WI38 (cell line): ENCODE measurements around the gene CXCR5.

ENCODE experiments used
- H3K4me3 ChIP-seq: 2 replicates; pipeline ENCODE4 v1.5.1; 2011; ENCODE audit warnings: low read depth, mild to moderate bottlenecking, control low read depth, low read length
- CTCF ChIP-seq: IDR thresholded peaks from 2 replicates; pipeline ENCODE4 v1.5.1; 2012; ENCODE audit warnings: low read depth, mild to moderate bottlenecking, control low read depth, low read length

CXCR5 gene

GRCh38 chr11:118885831-118886565 lies 2.3 kb downstream of the CXCR5 start:
- no peak for TF ChIP-seq CTCF
- H3K4me3 ChIP-seq = no peak overlapping the region

- H3K4me3 ChIP-seq = no peak overlapping the region
- no peak for TF ChIP-seq CTCF
Measured at GRCh38 chr11:118886681-118887111, 3.0 kb downstream of the CXCR5 start.

GRCh38 chr11:118887206-118887605 lies 3.5 kb downstream of the CXCR5 start:
- H3K4me3 ChIP-seq = no peak overlapping the region

DNA sequence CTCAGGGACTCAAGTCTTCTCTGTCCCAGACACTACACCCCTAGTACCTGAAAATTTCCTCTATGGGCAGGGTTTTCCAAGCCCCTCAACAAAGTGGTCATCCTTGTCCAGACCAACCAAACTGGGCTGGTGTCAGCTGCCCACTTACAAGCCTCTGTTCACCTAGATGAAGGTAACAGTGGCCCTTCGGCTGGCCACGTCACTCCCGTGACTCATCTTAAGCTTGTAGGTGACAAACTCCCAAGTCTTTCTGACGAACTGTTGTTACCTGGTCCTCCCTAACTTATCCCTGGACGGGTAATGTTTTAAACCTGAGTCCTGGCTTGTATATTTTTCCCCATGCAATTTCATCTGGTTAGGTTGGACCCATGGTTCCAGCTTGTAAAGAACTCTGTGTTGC lies 4.7 kb downstream of the CXCR5 start:
- no peak for TF ChIP-seq CTCF
- no peak overlapping the region for H3K4me3 ChIP-seq

More at GRCh38 chr11:118887206-118887605, 3.5 kb downstream of the CXCR5 start:
- TF ChIP-seq CTCF = no peak

DNA sequence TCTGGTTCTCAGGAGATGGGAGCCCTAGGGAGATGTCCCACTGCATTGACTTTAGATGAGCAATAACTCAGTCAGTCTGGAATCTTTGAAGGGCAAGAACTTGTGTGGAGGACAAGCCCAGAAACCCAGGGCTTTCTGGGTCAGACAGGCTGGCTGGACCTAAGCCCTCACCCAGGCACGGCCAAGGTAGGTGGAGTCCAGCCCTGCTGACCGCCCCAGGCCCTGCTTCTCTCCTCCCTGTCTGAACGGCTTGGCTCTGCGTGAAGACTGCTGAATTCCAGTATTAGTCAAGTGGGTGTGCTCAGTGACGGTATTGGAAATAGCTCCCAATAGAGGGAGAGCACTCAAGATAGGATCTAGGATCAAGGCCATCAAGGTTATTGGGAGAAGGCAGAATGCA lies 6.1 kb downstream of the CXCR5 start:
- TF ChIP-seq CTCF = no peak

GRCh38 chr11:118892514-118892913 lies 8.8 kb downstream of the CXCR5 start:
- H3K4me3 ChIP-seq = no peak overlapping the region
- TF ChIP-seq CTCF = no peak

More for the DNA sequence above, 6.1 kb downstream of the CXCR5 start:
- H3K4me3 ChIP-seq = no peak overlapping the region

- TF ChIP-seq CTCF = no peak
- no peak overlapping the region for H3K4me3 ChIP-seq
Measured at GRCh38 chr11:118892964-118893363, 9.3 kb downstream of the CXCR5 start.
